GM19397 (cell line): ENCODE data around the gene DSTYK.

Experiments
- ATAC-seq: cut with Tn5 transposase; IDR thresholded peaks from one replicate; pipeline ENCODE4 v1.9.1; 2021; ENCODE audit warnings: mild to moderate bottlenecking, moderate library complexity; ENCODE audit not compliant: unreplicated experiment

The DSTYK gene

GRCh38 chr1:205141236-205142101 lies 70.0 kb downstream of the DSTYK start:
- ATAC-seq: peak; percentile 53

DNA sequence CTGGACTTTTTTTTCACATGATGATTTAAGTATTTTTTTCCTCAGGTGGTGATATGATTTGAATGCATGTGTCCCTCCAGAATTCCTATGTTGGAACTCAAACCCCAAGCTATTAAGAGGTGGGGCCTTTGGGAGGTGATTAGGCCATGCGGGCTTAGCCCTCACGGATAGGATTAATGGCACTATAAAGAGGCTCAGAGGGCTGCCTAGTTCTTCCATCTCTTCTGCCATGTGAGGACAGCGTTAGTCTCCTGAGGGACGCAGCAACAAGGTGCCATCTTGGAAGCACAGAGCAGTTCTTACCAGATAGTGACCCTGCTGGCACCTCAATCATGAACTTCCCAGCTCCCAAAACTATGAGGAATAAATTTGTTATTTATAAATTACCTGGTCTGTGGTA lies 71.4 kb downstream of the DSTYK start:
- ATAC-seq: no peak

DNA sequence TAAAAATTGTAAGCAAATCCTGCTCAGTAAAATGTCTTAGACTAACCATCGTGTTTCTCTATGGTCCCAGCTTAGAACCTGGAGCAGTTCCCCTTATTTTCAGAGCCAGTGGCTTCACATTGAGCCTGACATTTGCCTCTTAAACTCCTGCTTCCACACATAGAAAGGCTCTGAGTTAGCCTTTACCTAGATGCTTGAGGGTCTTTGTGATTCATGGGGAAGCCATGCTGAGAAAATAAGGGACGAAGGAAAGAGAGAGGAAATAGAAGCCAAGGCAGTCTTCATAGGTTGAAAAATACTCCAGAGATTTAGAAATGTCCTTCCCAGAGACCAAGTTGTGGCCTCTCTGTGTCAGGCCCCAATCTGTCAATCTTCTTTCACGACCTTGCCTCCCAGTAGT lies 73.6 kb downstream of the DSTYK start:
- no peak for ATAC-seq

DNA sequence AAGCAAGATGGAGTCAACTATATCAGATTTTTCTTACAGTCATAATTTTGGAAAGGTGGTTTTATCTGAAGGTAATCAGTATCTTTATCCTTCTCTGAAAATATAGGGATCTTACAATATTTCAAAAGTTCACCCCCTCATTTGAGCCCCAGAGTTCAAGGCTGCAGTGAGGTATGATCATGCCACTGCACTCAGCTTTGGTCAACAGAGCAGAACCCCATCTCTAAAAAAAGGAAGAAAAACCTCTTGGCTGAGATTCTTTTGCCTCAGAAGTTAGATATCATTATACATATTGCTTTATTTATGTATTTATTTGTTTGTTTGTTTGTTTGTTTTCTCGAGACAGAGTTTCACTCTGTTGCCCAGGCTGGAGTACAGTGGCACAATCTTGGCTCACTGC lies 78.2 kb downstream of the DSTYK start:
- ATAC-seq: no peak

DNA sequence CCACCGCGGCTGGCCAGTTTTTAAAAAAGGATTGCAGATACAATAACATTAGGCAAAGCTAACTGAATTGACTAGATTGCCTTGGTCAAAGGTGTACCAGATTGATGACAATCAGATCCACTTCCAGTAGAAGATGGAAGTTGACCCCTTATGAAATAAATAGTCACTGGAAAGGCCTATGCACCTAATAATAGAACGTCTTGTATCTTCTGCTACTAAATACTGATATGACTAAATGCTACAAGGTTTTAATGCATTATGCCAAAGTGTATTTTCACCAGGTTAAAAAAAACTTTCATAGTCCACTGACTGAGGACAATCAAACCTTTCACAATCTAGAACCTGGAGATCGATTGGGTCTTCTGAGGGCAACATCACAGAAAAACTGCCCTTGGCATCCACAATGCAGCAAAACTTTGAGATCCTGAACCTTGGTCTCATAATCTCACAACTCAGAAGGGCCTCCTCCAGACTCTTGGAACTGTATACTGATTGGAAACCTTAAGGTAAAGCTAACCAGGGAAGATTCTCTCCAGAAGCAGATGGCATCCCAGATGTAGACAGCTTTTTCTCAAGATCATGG lies 82.0 kb downstream of the DSTYK start:
- no peak for ATAC-seq

DNA sequence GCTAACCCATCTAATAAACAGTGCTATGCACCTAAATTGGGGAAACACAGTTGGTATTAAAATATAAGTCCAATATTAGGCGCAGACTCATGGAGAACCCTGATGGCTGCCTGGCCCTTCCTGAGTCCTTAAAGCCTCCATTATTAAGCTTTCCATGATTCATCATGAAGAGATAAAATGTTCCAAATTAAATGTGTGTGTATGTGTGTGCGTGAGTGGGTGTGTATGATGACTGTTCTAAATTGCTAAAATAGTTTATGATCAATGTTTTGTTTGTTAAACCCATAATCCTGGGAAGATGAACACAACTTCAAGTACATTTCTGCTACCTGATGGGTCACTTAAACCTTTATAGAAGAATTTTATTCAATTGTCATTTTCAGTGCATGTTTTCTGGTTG lies 83.5 kb downstream of the DSTYK start:
- no peak for ATAC-seq

GRCh38 chr1:205127646-205128045 lies 83.9 kb downstream of the DSTYK start:
- ATAC-seq: no peak

GRCh38 chr1:205124726-205125125 lies 86.8 kb downstream of the DSTYK start:
- ATAC-seq: no peak

DNA sequence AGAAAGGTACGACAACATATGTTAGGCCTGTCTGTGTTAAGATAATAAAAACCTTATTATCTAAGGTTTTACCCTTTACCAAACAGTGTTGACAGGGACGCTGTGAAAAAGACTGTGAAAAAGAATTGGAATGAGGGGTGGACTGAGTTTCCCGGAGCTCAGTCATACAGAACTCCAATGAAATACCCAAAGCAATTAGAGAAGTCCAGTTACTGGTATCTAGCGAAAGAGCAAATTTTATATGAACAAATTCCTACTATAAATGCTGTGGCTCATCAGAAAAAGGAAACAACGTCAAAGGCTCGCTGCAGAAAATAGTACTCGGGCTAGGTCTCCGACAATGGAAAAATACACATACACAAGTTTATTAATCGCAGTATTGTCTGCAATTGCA lies 89.0 kb downstream of the DSTYK start:
- ATAC-seq: peak; percentile 6

GRCh38 chr1:205121660-205122488 lies 89.6 kb downstream of the DSTYK start, which contains the start of gene RBBP5:
Gene RBBP5, minus strand, starts transcription at chr1:205121978. Its CDS starts 105 bp downstream, at chr1:205121873.
- peak; percentile 89 for ATAC-seq

DNA sequence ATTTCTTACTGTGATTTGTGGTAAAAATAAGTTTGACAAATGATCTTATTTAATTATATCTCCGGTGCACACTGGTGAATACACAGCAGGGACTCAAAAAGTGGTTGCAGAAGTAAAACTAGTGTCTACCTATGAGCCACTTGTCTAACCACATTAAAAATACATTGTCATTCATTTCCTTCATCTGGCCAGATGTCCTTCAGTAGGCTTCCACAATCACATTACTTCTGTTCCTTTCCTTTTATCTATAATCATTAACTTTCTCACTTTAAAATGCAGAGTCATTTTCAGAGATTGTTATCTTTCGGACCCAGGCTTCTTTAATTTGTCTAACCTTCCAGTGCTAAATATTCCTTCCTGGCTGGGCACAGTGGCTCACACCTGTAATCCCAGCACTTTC lies 92.8 kb downstream of the DSTYK start:
- ATAC-seq: no peak

DNA sequence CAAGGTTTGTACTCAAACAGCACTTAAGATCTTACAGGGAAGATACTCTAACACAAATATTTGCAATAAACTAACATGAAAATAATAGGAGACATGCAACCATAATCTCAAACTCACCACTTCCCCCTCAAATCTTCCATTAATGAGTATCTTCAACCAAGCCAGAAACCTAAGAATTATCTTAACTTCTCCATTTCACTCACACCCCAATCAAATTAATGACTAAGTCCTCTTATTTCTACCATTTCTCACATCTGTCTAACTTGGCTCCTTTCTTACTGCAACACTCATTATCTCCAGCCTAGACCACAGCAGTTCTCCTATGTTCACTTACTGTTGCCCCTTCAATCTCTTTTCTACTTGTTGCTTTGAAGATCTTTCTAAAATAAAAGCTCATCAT lies 100.1 kb downstream of the DSTYK start:
- ATAC-seq: no peak

DNA sequence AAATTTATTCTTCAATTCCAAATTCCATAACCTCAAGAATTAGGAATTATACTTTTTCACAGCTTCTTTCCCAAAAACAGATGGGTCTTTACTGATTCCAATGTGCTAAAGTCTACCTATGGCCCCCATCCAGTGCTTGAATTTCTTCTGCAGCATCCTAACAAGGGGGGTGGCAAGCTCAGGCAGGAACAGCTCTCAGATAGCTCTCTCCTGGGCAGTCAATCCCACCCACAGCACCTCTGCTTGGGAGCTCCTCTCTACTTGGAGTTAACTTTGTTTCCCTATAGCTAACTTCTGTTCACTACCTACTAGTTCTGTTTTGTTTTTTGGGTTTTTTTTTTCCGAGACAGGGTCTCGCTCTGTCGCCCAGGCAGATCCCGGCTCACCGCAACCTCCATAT lies 101.8 kb downstream of the DSTYK start:
- ATAC-seq: no peak

- no peak for ATAC-seq
Observed at GRCh38 chr1:205109269-205109668, 102.2 kb downstream of the DSTYK start.

DNA sequence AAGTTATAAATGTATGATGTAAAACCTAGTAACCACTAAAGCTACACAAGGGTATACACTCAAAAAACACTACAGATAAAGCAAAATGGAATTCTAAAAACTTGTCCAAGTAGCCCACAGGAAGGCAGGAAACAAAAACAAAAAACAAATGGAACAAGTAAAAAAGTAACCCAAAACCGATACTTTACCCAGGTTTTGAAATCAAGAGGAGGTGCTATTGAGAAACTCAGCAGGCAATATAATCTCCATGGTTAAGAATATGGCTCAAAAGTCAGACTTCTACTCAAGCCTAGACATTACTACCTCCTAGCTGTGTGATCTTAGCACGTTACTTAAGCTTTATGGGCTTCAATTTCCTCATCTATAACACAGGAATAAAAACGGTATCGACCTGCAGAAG lies 103.0 kb downstream of the DSTYK start:
- no peak for ATAC-seq

- ATAC-seq: no peak
Observed at GRCh38 chr1:205107327-205107726, 104.2 kb downstream of the DSTYK start.

DNA sequence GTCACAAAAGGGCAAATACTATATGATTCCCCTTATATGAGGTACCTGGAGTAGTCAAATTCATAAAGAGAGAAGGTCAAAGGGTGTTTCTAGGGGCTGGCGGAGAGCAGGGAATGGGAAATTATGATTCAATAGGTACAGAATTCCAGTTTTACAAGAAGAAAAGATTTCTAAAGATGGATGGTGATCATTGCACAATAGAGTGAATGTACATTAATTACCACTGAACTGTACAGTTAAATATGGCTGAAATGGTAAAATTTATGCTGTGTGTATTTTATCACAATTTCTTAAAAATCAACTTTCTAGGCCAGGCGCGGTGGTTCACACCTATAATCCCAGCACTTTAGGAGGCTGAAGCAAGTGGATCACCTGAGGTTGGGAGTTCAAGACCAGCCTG lies 109.1 kb downstream of the DSTYK start:
- ATAC-seq: no peak

DNA sequence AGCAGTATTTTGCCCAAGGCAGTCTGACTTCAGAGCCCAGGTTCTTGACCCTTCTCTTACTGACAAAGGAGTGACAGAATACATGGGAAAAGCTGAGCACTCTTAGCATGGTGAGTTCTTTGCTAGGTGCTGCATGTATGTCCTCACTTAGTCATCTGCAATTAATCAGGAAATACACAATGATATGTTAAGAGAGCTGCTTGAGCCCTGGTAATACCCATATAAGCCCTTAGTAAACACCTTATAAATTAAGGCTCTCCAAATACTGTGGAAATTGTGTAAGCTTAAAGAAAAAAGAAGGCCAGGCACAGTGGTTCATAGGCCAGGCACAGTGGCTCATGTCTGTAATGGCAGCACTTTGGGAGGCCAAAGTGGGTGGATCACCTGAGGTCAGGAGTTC lies 113.3 kb downstream of the DSTYK start:
- no peak for ATAC-seq

- no peak for ATAC-seq
Observed at GRCh38 chr1:205095422-205095821, 116.1 kb downstream of the DSTYK start.
